Upper lobe of left lung (tissue), 4 donors: ENCODE results near the gene DIP2C.
"Not testable (repeated sequence)": the region's sequence is repeated elsewhere in the genome, so short reads cannot be mapped to it uniquely, and the experiment has no call there.

Source experiments
- POLR2A ChIP-seq, 4 donors: fragments of 450-650 bp; IDR thresholded peaks; one replicate each; pipeline ENCODE4 v1.5.1; 2016 to 2017; ENCODE audit warnings: antibody characterized with exemption in 4 of 4, mild to moderate bottlenecking in 2 of 4
- TF ChIP-seq, protein P1 (sequence below), 6 experiments: fragments of 450-650 bp in 4 of 6; fragments of 200-600 bp in 2 of 6; sonication (generic) in 2 of 6; IDR thresholded peaks; one replicate each; pipeline ENCODE4 v1.5.1; 2016 to 2019; ENCODE audit warnings: antibody characterized with exemption in 6 of 6

- TF ChIP-seq POLR2A (IDR thresholded peaks at IDR 0.05), result not testable (repeated sequence)
- TF ChIP-seq, protein P1, sequence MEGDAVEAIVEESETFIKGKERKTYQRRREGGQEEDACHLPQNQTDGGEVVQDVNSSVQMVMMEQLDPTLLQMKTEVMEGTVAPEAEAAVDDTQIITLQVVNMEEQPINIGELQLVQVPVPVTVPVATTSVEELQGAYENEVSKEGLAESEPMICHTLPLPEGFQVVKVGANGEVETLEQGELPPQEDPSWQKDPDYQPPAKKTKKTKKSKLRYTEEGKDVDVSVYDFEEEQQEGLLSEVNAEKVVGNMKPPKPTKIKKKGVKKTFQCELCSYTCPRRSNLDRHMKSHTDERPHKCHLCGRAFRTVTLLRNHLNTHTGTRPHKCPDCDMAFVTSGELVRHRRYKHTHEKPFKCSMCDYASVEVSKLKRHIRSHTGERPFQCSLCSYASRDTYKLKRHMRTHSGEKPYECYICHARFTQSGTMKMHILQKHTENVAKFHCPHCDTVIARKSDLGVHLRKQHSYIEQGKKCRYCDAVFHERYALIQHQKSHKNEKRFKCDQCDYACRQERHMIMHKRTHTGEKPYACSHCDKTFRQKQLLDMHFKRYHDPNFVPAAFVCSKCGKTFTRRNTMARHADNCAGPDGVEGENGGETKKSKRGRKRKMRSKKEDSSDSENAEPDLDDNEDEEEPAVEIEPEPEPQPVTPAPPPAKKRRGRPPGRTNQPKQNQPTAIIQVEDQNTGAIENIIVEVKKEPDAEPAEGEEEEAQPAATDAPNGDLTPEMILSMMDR (IDR thresholded peaks at IDR 0.05), result not testable (repeated sequence)
Observed at GRCh38 chr10:394439-395101, 294.9 kb downstream of the DIP2C start.
